ENCODE results near the gene MED8.

DNA sequence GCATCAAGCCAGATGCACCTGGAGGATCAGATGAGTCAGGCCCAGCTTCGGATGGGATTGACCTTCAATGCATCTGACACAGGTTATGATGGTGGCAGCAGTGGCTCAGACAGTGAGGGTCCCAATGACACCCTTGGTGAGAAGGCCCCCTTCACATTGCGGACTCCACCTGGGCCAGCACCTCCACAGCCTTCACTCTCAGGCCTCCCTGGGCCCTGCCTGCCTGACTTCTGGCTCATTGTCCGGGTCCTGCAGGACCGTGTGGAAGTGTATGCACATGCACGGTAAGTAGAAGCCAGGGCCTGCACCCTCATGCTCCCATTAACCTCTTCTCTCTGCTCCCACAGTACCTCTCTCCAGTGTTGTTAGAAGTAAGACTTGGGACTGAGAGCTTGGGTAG lies 43.3 kb upstream of the MED8 start:
- no peak for TF ChIP-seq CTCF (IDR thresholded peaks at IDR 0.05 in 4 of 5, conservative IDR thresholded peaks at IDR 0.05 in 1 of 5)
- TF ChIP-seq POLR2A (IDR thresholded peaks at IDR 0.05), result no peak
